ENCODE measurements around the gene IFT22.
"Not testable (repeated sequence)": the region's sequence is repeated elsewhere in the genome, so short reads cannot be mapped to it uniquely, and the experiment has no call there.

Gene IFT22

GRCh38 chr7:101321491-101322401 is at the start of gene IFT22:
Gene IFT22, minus strand, starts transcription at chr7:101321812. Its CDS starts 103 bp downstream, at chr7:101321709.
- peak in 55 of 56 donors; percentile 25 to 91 (median 79) for DNase-seq

DNA sequence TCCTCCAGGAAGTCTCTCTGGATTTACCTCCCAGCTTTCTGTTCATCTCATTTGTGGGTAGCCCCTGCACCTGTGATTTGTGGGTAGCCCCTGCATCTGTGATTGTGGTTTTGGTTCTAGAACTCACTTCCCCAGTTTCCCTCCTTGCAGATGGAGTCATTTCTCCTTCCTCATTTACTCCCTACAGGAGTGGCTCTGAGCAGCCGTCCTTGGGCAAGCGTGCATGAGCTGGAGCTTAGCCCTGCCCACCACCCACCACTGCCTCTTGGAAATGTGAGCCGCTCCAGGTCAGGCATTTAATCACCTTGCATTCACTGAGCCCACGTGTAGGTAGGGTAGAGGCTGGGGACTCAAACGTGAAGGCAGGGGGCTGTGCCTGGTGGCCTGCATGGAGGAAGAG is 49.2 kb upstream of the IFT22 start:
- no peak for DNase-seq

DNA sequence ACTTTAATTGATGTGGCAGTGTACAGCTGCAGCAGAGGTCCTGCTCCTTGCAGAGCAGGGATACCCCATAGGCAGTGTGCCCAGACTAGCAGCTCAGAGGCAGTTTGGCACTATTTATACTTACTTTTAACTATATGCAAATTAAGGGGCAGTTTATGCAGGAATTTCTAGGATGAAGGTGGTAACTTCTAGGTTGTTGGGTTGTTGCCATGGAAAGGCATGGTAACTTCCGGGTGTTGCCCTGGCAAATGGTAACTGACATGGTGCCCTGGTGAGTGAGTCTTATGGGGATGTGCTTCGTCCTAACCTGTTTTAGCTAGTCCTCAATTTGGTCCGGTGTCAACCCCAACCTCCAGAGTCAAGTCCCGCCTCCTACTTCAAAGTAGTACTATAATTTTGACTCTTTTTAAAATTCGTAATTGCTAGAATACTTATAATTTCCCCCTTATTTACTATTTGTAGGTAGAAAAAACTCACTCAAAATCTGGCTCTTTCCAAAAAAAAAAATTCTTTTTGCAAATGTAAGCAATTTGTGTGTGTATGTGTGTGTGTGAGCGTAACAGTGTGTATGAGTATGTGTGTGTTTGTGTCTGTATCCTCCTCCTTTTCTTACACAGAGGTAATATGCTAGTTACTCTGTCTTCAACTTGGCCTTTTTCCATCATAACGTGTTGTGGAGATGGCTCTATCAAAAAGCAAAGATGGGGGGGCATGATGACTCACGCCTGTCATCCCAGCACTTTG is 47.0 kb upstream of the IFT22 start:
- DNase-seq, result no peak

DNA sequence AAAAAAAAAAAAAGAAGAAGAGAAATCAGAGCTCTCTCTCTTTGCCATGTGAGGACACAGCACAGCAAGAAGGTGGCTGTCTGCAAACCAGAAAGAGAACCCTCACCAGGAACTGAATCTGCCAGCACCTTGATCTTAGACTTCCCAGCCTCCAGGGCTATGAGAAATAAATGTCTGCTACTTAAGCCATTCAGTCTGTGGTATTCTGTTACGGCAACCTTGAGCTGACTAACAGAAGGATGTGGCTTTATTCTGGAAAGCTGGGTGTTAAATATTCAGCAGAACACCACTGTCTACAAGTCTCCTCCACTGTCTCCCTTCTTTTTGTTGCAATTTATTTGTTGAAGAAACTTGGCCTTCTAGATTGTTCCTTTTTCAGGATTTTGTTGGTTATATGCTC is 46.1 kb upstream of the IFT22 start:
- DNase-seq, result no peak

DNA sequence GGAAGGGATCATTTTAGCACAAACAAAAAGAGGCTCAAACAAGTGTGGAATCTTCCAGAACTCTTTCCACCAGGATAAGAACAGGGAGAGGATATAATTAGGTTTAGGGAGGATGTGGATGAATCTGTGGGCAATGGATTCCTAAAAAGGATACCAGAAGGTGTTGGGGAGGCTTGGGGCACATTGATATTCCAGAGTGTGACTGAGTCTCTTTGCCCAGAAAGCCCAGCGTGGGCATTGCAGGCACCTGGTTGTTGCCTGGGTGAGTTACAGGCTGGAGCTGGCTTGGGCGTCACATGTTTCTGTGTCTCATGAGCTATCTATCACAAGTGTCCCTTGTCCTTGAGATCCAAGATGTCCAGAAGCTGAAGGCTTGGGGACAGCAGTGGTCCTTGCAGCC is 44.3 kb upstream of the IFT22 start:
- no peak for DNase-seq

GRCh38 chr7:101363734-101364374 is 42.2 kb upstream of the IFT22 start:
- peak in 45 of 56 donors; percentile 3 to 74 (median 36) for DNase-seq

GRCh38 chr7:101363196-101363733 is 41.7 kb upstream of the IFT22 start:
- no peak for DNase-seq

GRCh38 chr7:101362334-101363195 is 41.0 kb upstream of the IFT22 start, which contains the start of gene COL26A1:
Gene COL26A1, plus strand, starts transcription at chr7:101362875. Its CDS starts 158 bp downstream, at chr7:101363033.
- peak in 6 of 56 donors; percentile 2 to 15 (median 4) for DNase-seq

DNA sequence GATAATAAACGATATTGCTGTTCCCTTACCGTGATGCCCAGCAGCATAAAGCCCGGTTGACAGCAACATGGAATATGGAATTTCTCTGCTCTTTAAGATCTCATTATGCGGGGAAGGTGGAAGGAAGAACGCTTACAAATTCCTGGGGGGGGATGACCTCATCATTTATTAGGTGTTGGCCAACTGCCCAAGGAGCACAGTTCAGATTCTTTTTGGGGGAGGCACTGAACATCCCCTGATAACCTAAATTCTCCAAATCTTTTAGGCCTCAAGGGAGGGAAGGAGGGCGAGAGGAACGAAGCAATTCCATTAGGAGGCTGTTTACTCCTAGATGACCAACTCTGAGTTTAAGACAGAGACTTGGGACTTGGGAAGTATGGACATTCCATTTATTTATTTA is 35.8 kb upstream of the IFT22 start:
- DNase-seq, result no peak

DNA sequence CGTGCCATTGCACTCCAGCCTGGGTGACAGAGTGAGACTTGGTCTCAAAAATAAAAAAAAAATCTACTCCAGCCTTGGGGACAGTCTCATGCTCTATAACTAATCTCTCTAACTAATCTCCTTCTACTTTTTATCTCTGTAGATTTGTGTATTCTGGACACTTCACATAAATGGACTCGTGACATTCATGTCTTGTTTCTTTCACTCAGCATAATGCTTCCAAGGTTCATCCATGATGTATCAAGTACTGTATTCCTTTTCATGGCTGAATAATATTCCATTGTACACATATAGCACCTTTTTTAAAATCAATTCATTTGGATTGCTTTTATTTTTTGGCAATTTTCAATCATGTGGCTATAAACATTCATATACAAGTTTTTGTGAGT is 31.3 kb upstream of the IFT22 start:
- no peak for DNase-seq

DNA sequence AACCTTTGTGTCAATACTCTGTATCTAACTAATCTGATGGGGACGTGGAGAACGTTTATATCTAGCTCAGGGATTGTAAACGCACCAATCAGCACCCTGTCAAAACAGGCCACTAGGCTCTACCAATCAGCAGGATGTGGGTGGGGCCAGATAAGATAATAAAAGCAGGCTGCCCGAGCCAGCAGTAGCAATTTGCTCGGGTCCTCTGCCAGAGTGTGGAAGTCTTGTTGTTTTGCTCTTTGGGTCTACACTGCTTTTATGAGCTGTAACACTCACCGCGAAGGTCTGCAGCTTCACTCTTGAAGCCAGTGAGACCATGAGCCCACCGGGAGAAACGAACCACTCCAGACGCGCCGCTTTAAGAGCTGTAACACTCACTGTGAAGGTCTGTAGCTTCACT is 27.7 kb upstream of the IFT22 start:
- DNase-seq, result not testable (repeated sequence)

GRCh38 chr7:101348456-101349067 is 26.9 kb upstream of the IFT22 start:
- not testable (repeated sequence) for DNase-seq

DNA sequence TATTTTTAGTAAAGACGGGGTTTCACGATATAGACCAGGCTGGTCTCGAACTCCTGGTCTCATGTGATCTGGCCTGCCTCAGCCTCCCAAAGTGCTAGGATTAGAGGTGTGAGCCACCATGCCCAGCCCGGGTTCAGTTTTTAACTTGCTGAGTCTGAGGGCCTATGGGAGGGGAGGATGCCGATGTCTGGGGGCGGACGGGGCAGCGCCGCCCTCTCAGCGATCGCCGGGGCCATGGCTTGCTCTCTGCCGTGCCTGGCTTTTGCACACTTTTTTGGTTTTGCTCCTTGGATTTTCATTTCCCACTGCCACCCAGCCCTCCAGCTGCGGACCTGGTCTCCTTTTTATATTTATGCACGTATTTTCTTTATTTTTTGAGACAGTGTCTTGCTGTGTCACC is 25.9 kb upstream of the IFT22 start:
- no peak for DNase-seq

DNA sequence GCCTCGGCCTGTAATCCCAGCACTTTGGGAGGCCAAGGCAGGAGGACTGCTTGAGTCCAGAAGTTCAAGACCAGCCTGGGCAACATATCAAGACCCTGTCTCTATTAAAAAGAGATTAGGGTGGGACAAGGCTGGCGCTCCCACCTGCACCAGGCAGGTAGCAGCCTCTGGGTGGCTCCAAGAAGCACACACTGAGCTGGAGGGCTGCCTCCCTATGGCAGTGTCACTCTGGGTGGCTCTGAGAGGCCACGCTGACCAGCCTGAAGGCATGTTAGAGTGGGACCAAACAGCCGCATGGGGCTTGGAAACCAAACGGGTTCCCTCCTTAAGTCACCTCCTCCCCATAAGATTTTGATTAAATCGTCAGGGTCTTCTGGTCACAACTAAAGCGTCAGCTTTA is 21.3 kb upstream of the IFT22 start:
- DNase-seq, result no peak

- DNase-seq, result no peak
These were observed 18.8 kb upstream of the IFT22 start for GRCh38 chr7:101340379-101340778.

DNA sequence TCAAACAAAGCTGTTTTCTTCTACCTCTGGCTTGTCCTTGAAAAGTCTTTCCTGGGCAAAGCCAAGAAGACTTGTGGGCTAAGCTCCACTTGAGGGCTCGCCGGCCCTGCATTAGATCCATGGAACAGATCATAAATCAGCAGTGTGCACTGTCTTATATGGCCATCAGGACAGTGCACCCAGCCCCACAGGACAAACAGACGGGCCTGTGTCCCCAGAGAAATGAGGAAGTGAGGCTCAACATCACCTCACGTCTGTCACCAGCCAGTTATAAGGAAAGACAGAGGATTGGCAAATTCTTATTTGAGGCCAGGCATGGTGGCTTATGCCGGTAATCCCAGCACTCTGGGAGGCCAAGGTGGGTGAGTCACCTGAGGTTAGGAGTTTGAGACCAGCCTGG is 12.3 kb upstream of the IFT22 start:
- DNase-seq, result no peak

DNA sequence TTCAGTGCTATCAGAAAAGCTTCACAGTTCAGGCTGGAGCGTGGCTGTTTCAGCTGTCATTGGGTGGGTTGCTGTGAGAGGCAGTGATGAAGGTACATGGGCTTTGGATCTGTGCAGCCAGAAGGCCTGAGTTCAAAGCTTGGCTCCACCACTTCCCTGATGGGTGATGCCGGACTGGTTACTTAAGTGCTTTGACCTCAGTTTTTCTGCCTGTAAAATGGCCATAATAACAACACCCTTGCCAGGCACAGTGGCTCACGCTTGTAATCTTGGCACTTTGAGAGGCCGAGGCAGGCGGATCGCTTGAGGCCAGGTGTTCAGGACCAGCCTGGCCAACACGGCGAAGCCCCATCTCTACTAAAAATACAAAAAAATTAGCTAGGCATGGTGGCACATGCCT is 10.4 kb upstream of the IFT22 start:
- DNase-seq, result no peak

DNA sequence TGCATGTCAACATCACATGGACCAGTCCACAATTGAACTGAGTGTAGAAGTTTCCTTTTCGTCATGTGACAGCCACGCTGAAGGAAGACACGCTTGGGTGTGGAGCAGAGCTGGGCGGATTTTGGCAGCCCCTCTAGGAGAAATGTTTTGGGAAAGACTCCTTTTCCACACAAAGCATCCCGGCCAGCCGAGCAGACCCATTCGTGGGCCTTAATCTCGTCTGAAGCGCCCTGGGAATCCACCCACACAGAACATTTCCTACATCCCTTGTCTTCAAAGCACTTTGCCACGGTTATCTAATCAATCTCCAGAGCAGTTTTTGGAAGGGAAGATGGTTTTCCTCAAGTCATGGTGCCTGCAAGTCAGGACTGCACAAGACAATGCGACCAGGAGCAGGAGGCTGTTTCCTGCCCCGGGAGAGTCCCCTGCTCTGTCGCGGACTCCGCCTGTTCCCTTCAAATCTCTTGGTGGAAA is 8.4 kb upstream of the IFT22 start:
- no peak for DNase-seq

DNA sequence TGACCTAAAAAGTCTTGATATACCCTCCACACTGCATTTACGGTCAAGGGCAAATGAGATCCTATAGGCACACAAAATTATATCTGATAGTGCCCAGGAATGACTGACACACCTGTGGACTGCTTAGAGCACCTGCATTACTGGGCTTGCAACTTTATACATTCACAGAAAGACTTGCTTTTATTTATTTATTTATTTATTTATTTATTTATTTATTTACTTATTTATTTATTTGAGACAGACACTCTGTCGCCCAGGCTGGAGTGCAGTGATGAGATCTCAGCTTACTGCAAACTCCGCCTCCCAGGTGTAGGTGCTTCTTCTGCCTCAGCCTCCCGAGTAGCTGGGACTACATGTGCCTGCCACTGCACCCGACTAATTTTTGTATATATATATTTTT is 6.5 kb upstream of the IFT22 start:
- no peak for DNase-seq

GRCh38 chr7:101319401-101319800 is 2.2 kb downstream of the IFT22 start:
- no peak for DNase-seq
